Heart left ventricle (tissue), 16 donors: Measurements from ENCODE around the gene BRSK1. TPM values are rescaled to one million over a fixed set of nuclear protein-coding genes. Genes with fewer than 3 reads are reported as not detected.

Experiments used
- ATAC-seq, 4 donors: fragments of 200-7000 bp; cut with Tn5 transposase; one replicate each; pipeline ENCODE4 v1.9.1; 2020 to 2022; ENCODE audit warnings: moderate library complexity in 4 of 4, mild to moderate bottlenecking in 3 of 4, moderate number of reproducible peaks in 1 of 4
- DNase-seq, 5 donors: peaks; one replicate each; pipeline ENCODE4 v3.0.0-alpha.2; 2020
- H3K27ac ChIP-seq, 12 donors: fragments of 200-600 bp; sonication (generic) in 4 of 12; one replicate each; pipeline versions ENCODE4 v1.5.0 to v1.8.0; 2016 to 2022; ENCODE audit warnings: mild to moderate bottlenecking in 2 of 12
- H3K27me3 ChIP-seq, 9 donors: fragments of 200-600 bp; sonication (generic) in 2 of 9; one replicate each; pipeline versions ENCODE4 v1.5.1 to v1.8.0; 2016 to 2022; ENCODE audit warnings: mild to moderate bottlenecking in 3 of 9
- H3K36me3 ChIP-seq, 9 donors: fragments of 200-600 bp; sonication (generic) in 2 of 9; one replicate each; pipeline versions ENCODE4 v1.5.0 to v1.8.0; 2018 to 2022; ENCODE audit warnings: mild to moderate bottlenecking in 2 of 9
- H3K4me1 ChIP-seq, 12 donors: fragments of 200-600 bp; sonication (generic) in 4 of 12; one replicate each; pipeline versions ENCODE4 v1.5.0 to v1.8.0; 2016 to 2022; ENCODE audit warnings: mild to moderate bottlenecking in 3 of 12
- H3K4me3 ChIP-seq, 12 donors: fragments of 200-600 bp; sonication (generic) in 4 of 12; one replicate each; pipeline versions ENCODE4 v1.5.0 to v1.8.0; 2017 to 2022; ENCODE audit warnings: mild to moderate bottlenecking in 9 of 12, moderate library complexity in 4 of 12
- H3K9me3 ChIP-seq, 12 donors: fragments of 200-600 bp; sonication (generic) in 4 of 12; one replicate each; pipeline versions ENCODE4 v1.5.0 to v1.8.0; 2016 to 2022; ENCODE audit warnings: mild to moderate bottlenecking in 1 of 12
- POLR2A ChIP-seq, 2 donors: fragments of 450-650 bp; IDR thresholded peaks; one replicate each; pipeline ENCODE4 v1.6.1; 2017; ENCODE audit warnings: antibody characterized with exemption in 2 of 2, mild to moderate bottlenecking in 2 of 2, moderate library complexity in 2 of 2
- WGBS, 4 donors: extraction: QIAGEN DNeasy Blood & Tissue Kit in 2 of 4; methylation state at CpG; one replicate each; pipeline versions ENCODE4 v1.1.5 to v1.1.7; 2013 to 2018; 5-methylcytosine and 5-hydroxymethylcytosine counted together
- intact Hi-C, 10 donors: fragments of 100-400 bp; cut with DNase I; formaldehyde crosslinking; loops; one replicate each; pipeline versions ENCODE4 v1.11.1 to v1.14.2; 2022
- polyA plus RNA-seq, 2 donors: library from polyadenylated mRNA; stranded (reverse); fragments of 200-250 nt; gene quantifications; one replicate each; pipeline ENCODE4 v1.2.3, GENCODE V29; 2013
- total RNA-seq, 9 donors: library from RNA; depleted of rRNA in 2 of 9; stranded (reverse); fragments of >200 nt in 2 of 9; fragmentation: NEBNext Ultra II Directional in 3 of 9; extraction: Animal tissue kit (Norgen Biotek cat#: 25700) in 3 of 9; gene quantifications; one replicate each; pipeline versions ENCODE4 v1.1.0 to v1.2.4, GENCODE V29; 2016 to 2023
- TF ChIP-seq, protein P1 (sequence below), 12 donors: fragments of 200-600 bp; sonication (generic) in 4 of 12; IDR thresholded peaks; one replicate each; pipeline versions ENCODE4 v1.5.0 to v1.8.0; 2018 to 2022; ENCODE audit warnings: antibody characterized with exemption in 12 of 12, mild to moderate bottlenecking in 5 of 12
- donor health status: ischemic (EF 13 %, LVEDD 7.1; RV severe dilation, severe dysfunction).
- donor health status: healthy with polysubstance abuse.
- donor health status: DM: no; HTN: yes; CAD: no.
- donor health status: DM: no; HTN: no; CAD: no.
- donor health status: ischemic (EF 25% LVEDD 6.9; RV normal size, moderate dysfunction).
- donor health status: ischemic (EF 25% LVEDD 5.7; RV mildly dilated, moderate dysfunction).
- donor health status: healthy.
- donor health status: DM: yes; HTN: yes; CAD: no.
- donor health status: ischemic (EF 35%, LVEDD 5.7; RV mildly dilated, moderate dysfunction).
- donor health status: nonischemic (EF 11% LVEDD 7.7; RV severe dilation, severe dysfunction).
- donor health status: DM: yes; HTN: yes; CAD: no.
- donor health status: PGD.
- donor health status: ischemic (EF 29% LVEDD 5.4; RV normal size, mild dysfunction).
- donor health status: nonischemic (EF 23%, LVEDD 6.1; RV moderate dilation, normal function).

The BRSK1 gene
- total and polyA plus RNA-seq, 11 donors = 1.6 to 7.4 (median 2.1) TPM

DNA sequence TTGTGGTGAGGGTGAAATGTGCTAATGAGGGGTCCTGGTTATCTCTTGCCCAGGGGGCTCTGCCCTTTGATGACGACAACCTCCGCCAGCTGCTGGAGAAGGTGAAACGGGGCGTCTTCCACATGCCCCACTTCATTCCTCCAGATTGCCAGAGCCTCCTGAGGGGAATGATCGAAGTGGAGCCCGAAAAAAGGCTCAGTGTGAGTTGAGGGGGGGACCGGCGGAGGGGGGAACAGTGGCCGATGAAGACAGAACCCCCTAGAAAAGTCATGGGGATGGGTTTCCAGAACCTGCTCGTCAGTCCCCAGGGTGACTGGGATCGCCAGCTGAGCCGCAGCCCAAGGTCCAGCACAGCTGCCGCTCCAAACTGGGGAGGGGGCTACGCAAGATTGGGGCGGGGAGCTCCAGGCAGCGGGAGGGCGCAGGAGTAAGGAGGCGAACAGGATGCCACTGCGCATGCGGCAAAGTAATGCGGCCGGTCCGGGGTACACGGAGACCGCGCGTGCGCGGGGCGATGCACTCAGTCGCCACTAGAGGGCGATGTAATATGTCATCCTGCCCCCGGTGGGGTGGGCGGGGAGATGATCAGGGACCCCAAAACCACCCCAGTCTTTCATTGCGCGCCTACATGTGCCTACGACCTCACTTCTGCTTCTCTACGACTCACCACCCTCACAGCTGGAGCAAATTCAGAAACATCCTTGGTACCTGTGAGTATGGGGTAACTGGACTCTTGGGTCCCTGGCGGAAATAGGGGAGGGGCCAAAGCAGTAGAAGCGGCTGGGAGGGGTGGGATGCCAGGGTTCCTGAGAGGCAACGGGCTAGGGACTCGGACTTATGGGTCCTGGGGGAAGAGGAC lies 17.9 kb downstream of the BRSK1 start:
- TF ChIP-seq, protein P1, sequence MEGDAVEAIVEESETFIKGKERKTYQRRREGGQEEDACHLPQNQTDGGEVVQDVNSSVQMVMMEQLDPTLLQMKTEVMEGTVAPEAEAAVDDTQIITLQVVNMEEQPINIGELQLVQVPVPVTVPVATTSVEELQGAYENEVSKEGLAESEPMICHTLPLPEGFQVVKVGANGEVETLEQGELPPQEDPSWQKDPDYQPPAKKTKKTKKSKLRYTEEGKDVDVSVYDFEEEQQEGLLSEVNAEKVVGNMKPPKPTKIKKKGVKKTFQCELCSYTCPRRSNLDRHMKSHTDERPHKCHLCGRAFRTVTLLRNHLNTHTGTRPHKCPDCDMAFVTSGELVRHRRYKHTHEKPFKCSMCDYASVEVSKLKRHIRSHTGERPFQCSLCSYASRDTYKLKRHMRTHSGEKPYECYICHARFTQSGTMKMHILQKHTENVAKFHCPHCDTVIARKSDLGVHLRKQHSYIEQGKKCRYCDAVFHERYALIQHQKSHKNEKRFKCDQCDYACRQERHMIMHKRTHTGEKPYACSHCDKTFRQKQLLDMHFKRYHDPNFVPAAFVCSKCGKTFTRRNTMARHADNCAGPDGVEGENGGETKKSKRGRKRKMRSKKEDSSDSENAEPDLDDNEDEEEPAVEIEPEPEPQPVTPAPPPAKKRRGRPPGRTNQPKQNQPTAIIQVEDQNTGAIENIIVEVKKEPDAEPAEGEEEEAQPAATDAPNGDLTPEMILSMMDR (IDR thresholded peaks at IDR 0.05) = peak; percentile 94 to 99 (median 97)
- TF ChIP-seq POLR2A (IDR thresholded peaks at IDR 0.05) = no peak
- ATAC-seq = peak; percentile 80 to 93 (median 90)
- peaks cover 0 to 30% (median 5%) of the 10 kb centered on the region in 9 donors for H3K36me3 ChIP-seq
- no peaks in the 10 kb centered on the region for H3K27me3 ChIP-seq
- peaks cover 0 to 10% (median 4%) of the 10 kb centered on the region in 12 donors for H3K4me1 ChIP-seq
- DNase-seq = peak; percentile 84 to 96 (median 90)
- WGBS, 4 donors = 15 to 26% (median 22%) methylated on average over 42 of the region's 42 CpGs
- intact Hi-C loops = loop anchor here (2.0 to 10.0 kb wide), 8 partner anchors 36 to 201 kb away; partner anchors contain the start of genes TMEM238 (in 6 of the 10), KMT5C (in 3 of the 10), IL11 (in 2 of the 10) and RPL28 (in 2 of the 10)
- H3K4me3 ChIP-seq = peak overlapping the region in 10 of 12 donors; percentile 30 to 58 (median 46)
- peak overlapping the region in 1 of 12 donors; percentile 34 for H3K27ac ChIP-seq
- no peaks in the 10 kb centered on the region for H3K9me3 ChIP-seq

DNA sequence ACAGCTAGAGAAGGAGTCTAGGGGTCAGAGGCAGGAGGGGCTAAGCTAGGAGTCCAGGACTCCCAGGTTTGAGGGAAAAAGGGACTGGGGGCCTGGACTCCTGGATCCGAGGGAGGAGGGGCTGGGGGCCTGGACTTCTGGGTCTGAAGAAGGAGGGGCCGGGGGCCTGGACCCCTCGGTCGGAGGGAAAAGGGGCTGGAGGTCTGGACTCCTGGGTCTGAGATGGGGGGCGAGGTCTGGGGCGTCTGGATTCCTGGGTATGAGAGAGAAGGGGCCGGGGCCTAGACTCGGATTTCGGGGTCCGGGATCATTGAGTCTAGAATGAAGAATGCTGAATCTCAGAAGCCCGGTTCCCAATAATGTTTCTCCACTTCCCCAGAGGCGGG lies 18.5 kb downstream of the BRSK1 start:
- WGBS, 4 donors = 83 to 85% (median 84%) methylated on average over 12 of the region's 12 CpGs
- ATAC-seq (no peak), DNase-seq (no peak)
- Histone ChIP-seq H3K4me1 (peaks cover 0 to 10% (median 4%) of the 10 kb centered on the region in 12 donors), H3K4me3 (peak overlapping the region in 2 of 12 donors; percentile 48), H3K36me3 (peaks cover 0 to 36% (median 3%) of the 10 kb centered on the region in 9 donors), H3K27me3 (no peaks in the 10 kb centered on the region), H3K9me3 (no peaks in the 10 kb centered on the region), H3K27ac (no peak overlapping the region)
- no peak for TF ChIP-seq POLR2A (IDR thresholded peaks at IDR 0.05)
- TF ChIP-seq, protein P1 (IDR thresholded peaks at IDR 0.05) = no peak
- intact Hi-C loops = loop anchor here (2.0 to 10.0 kb wide), 7 partner anchors 35 to 200 kb away; partner anchors contain the start of genes TMEM238 (in 5 of the 10), KMT5C (in 3 of the 10), IL11 (in 2 of the 10) and TMEM190 (in 2 of the 10)

DNA sequence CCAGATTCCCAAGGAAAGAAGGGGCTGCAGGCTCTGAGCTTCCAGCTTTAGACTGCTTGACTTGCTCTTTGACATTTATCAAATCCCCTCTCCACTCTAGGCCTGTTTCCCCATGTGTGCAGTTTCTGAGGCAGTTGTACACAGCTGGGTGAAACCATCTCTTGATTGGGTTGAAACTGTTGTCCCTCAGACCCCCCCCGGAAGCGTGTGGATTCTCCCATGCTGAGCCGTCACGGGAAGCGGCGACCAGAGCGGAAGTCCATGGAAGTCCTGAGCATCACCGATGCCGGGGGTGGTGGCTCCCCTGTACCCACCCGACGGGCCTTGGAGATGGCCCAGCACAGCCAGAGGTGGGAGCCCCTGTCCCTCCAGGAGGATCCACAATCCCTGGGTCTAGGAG lies 19.7 kb downstream of the BRSK1 start:
- peaks cover 0 to 37% (median 0%) of the 10 kb centered on the region in 9 donors for H3K36me3 ChIP-seq
- no peak overlapping the region for H3K4me3 ChIP-seq
- TF ChIP-seq, protein P1 (IDR thresholded peaks at IDR 0.05) = no peak
- no peaks in the 10 kb centered on the region for H3K27me3 ChIP-seq
- ATAC-seq (no peak), DNase-seq (no peak)
- intact Hi-C loops = loop anchor here (2.0 to 10.0 kb wide), 7 partner anchors 34 to 199 kb away; partner anchors contain the start of genes TMEM238 (in 5 of the 10), KMT5C (in 3 of the 10), IL11 (in 2 of the 10) and TMEM190 (in 2 of the 10)
- no peaks in the 10 kb centered on the region for H3K9me3 ChIP-seq
- peaks cover 0 to 10% (median 4%) of the 10 kb centered on the region in 12 donors for H3K4me1 ChIP-seq
- WGBS, 4 donors = 92 to 100% (median 94%) methylated on average over 4 to 11 of the region's 11 CpGs
- H3K27ac ChIP-seq = no peak overlapping the region
